ENCODE results near the gene TMEM192. TPM values are rescaled to one million over a fixed set of nuclear protein-coding genes. Genes with fewer than 3 reads are reported as not detected.
A peak's percentile ranks its signal among the peaks of the same experiment; 100 is the strongest.
"Not testable (repeated sequence)": the region's sequence is repeated elsewhere in the genome, so short reads cannot be mapped to it uniquely, and the experiment has no call there.

TMEM192 gene
- total RNA-seq, 1 experiment from 2014 or later = 31.6 TPM

- CTCF ChIA-PET = interaction anchor here (0.6 kb wide), 1 partner anchor 13 kb away, joined by 3 read pairs; no protein-coding TSS in a partner anchor
- Mint-ChIP-seq H3K27ac (ENCODE audit: low read depth, unreplicated experiment) (no peak overlapping the region), H3K4me3 (ENCODE audit: unreplicated experiment) (no peak overlapping the region), H3K36me3 (ENCODE audit: insufficient read depth, unreplicated experiment) (peaks cover 83% of the 10 kb centered on the region), H3K4me1 (ENCODE audit: insufficient read depth, unreplicated experiment) (peaks cover 6% of the 10 kb centered on the region), H3K9me3 (ENCODE audit: unreplicated experiment) (no peaks in the 10 kb centered on the region), H3K27me3 (ENCODE audit: insufficient read depth, unreplicated experiment) (no peaks in the 10 kb centered on the region)
- POLR2A ChIA-PET = no interaction called here
- TF ChIP-seq CTCF (IDR thresholded peaks at IDR 0.05; ENCODE audit: unreplicated experiment) = no peak
- no TSS peak for BruUV-seq (replicated peaks)
- intact Hi-C loops (cut with micrococcal nuclease) = no loop called here
- DNase-seq (ENCODE audit: unreplicated experiment) = no peak
These were observed 24.3 kb downstream of the TMEM192 start for GRCh38 chr4:165088366-165088765.

- no peak overlapping the region for H3K27ac Mint-ChIP-seq (ENCODE audit: low read depth, unreplicated experiment)
- H3K9me3 Mint-ChIP-seq (ENCODE audit: unreplicated experiment) = no peaks in the 10 kb centered on the region
- BruUV-seq (replicated peaks) = no TSS peak
- no peak for TF ChIP-seq CTCF (IDR thresholded peaks at IDR 0.05; ENCODE audit: unreplicated experiment)
- peaks cover 6% of the 10 kb centered on the region for H3K4me1 Mint-ChIP-seq (ENCODE audit: insufficient read depth, unreplicated experiment)
- H3K27me3 Mint-ChIP-seq (ENCODE audit: insufficient read depth, unreplicated experiment) = no peaks in the 10 kb centered on the region
- CTCF ChIA-PET = interaction anchor here (0.5 to 0.6 kb wide), 2 partner anchors 12 to 41 kb away, joined by 4 to 5 read pairs; no protein-coding TSS in a partner anchor
- H3K36me3 Mint-ChIP-seq (ENCODE audit: insufficient read depth, unreplicated experiment) = peaks cover 62% of the 10 kb centered on the region
- POLR2A ChIA-PET = no interaction called here
- intact Hi-C loops (cut with micrococcal nuclease) = no loop called here
- DNase-seq (ENCODE audit: unreplicated experiment) = peak; percentile 51
- no peak overlapping the region for H3K4me3 Mint-ChIP-seq (ENCODE audit: unreplicated experiment)
These were observed 26.7 kb downstream of the TMEM192 start for GRCh38 chr4:165085946-165086345.

GRCh38 chr4:165084787-165085186 lies 27.9 kb downstream of the TMEM192 start:
- H3K27me3 Mint-ChIP-seq (ENCODE audit: insufficient read depth, unreplicated experiment); CTCF ChIA-PET; BruUV-seq (replicated peaks); H3K9me3 Mint-ChIP-seq (ENCODE audit: unreplicated experiment); H3K4me1 Mint-ChIP-seq (ENCODE audit: insufficient read depth, unreplicated experiment); H3K4me3 Mint-ChIP-seq (ENCODE audit: unreplicated experiment); H3K27ac Mint-ChIP-seq (ENCODE audit: low read depth, unreplicated experiment); DNase-seq (ENCODE audit: unreplicated experiment); intact Hi-C loops (cut with micrococcal nuclease); POLR2A ChIA-PET: not testable (repeated sequence)
- peaks cover 51% of the 10 kb centered on the region for H3K36me3 Mint-ChIP-seq (ENCODE audit: insufficient read depth, unreplicated experiment)

GRCh38 chr4:165079476-165079875 lies 33.2 kb downstream of the TMEM192 start:
- no peak for TF ChIP-seq CTCF (IDR thresholded peaks at IDR 0.05; ENCODE audit: unreplicated experiment)
- BruUV-seq (replicated peaks) = no TSS peak
- DNase-seq (ENCODE audit: unreplicated experiment) = peak; percentile 84

More at GRCh38 chr4:165079476-165079875, 33.2 kb downstream of the TMEM192 start:
- intact Hi-C loops (cut with micrococcal nuclease) = no loop called here
- no peaks in the 10 kb centered on the region for H3K27me3 Mint-ChIP-seq (ENCODE audit: insufficient read depth, unreplicated experiment)
- ChIA-PET POLR2A (no interaction called here), CTCF (interaction anchor here (0.8 kb wide), 1 partner anchor 658 kb away, joined by 3 read pairs; no protein-coding TSS in a partner anchor)
- no peaks in the 10 kb centered on the region for H3K9me3 Mint-ChIP-seq (ENCODE audit: unreplicated experiment)
- H3K27ac Mint-ChIP-seq (ENCODE audit: low read depth, unreplicated experiment) = no peak overlapping the region
- H3K36me3 Mint-ChIP-seq (ENCODE audit: insufficient read depth, unreplicated experiment) = peaks cover 41% of the 10 kb centered on the region
- no peak overlapping the region for H3K4me3 Mint-ChIP-seq (ENCODE audit: unreplicated experiment)
- H3K4me1 Mint-ChIP-seq (ENCODE audit: insufficient read depth, unreplicated experiment) = no peaks in the 10 kb centered on the region
